ENCODE results near the gene USP12.

The USP12 gene

DNA sequence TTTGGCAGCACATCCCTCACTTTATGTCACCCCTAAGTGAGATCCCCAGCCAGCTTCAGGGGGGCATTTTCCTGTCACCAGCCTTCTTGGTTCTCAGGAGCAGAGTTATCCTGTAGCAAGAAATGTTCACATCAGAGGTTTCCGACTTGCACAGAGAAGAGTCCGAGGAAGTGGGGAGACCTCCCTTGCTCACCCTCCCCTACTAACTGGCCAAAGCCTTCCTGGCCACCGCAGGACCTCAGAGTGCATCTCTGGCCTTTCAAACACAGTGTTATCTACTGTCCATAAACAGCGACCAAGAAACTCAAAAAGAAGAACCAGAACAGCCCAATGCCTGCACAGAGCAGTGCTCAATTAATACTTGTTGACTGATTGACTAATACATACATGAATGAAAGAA is 134.4 kb downstream of the USP12 start:
- DNase-seq (ENCODE audit: low read depth in 2 of 2) = no peak

DNA sequence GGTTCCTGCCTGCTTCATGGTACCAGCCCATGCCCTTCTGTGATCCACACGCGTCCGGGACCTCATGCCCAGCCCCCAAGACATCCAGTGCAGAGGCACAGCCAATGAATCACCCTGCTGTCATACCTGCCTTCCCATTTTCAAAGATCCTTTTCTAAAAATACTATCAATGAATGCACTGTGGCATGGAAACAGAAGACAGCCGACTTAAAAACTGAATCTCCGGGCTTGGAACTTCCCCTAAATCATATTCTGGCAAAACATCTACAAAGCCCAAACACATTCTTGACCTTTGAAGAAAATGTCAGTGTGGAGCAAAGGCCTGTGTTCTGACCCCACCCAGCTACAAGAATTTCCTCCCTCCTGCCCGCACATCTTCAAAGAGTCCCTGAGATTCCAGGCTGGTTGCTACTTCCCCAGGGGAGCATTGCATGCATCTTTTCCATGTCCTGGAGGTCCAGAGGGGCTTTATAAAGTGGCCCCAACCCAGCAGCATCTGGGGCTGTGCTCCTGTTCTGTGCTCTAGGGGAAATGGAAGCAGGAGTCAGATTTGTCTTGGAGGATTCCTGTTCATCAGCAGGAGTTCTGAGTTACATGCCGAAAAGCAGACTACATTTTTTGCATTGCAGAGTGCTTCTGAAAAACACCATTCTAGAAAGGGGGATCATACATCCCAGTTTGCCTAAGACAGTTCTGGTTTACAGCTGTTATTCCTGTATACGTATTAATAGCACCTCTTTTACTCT is 135.2 kb downstream of the USP12 start:
- no peak for DNase-seq (ENCODE audit: low read depth in 2 of 2)

DNA sequence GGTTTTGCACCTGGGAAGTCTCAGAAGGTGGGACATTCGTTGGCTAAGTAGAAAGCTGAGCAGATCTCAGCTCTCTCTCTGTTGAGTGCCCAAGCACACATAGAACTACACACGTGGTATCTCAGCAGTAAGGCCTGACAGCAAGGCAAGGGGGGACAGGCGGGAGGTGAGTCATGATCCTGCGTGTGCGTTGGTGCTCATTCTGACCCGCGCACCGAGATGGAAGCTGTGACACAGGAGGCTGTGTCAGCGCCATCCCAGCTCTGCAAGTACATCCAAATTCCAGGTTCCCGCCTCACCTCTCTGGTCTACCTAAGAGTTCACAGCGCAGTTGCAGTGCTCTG is 135.7 kb downstream of the USP12 start:
- DNase-seq (ENCODE audit: low read depth in 2 of 2) = no peak

DNA sequence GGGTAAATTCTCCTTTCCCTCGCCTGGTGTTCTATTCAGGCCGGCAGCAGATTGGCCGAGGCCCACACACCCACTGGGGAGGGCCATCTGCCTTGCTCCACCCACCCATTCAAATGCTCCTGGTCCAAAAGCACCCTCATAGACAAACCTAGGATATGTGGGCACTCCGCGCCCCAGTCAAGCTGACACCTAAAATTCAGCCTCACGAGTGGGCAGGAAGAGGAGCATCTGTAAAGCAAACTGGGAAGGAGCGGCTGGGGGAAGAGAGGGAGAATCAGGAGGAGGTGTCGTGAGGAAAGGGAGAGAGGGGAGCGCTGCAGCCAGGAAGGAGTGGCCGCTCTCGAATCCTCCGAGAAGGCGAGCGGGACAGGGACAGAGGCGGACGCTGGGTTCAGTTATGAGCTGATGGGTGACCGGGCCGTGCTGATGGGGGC is 136.9 kb downstream of the USP12 start:
- DNase-seq (ENCODE audit: low read depth in 2 of 2) = no peak

DNA sequence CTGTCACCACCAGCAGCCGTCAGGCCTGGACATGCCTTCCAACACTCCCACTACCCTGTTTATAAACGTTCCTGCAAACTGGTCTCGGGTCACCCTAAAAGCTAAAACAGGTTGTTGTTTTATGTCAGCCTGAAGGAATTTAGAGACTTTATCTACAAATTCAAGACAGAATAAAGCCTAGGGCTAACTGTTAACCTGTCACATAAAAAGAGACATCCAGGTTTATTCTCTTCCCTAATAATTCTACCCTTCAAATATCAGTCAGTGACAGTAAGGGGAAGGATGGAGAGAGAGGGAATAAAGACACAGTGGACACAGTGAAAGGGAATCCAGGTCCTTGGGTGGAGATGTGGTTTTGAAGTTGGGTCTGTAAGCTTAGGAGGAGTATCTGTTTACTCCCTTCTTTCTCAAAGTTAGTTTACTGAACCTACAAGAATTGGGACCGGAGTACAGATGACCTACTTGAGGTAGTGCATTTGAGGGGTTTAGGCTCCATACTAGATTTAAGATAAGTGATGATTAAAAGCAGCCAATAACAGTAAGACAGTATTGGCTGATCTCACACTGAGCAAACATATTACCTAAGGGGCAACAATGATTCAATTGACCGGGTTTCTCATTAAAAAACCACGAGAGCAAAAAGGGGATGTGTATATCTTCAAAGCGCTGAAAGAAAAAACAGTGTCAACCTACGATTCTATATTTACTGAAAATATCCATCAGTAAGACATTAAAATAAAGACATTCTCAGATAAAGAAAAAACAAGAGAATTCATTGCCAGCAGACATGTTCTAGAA is 142.7 kb downstream of the USP12 start:
- DNase-seq (ENCODE audit: low read depth in 2 of 2) = no peak

DNA sequence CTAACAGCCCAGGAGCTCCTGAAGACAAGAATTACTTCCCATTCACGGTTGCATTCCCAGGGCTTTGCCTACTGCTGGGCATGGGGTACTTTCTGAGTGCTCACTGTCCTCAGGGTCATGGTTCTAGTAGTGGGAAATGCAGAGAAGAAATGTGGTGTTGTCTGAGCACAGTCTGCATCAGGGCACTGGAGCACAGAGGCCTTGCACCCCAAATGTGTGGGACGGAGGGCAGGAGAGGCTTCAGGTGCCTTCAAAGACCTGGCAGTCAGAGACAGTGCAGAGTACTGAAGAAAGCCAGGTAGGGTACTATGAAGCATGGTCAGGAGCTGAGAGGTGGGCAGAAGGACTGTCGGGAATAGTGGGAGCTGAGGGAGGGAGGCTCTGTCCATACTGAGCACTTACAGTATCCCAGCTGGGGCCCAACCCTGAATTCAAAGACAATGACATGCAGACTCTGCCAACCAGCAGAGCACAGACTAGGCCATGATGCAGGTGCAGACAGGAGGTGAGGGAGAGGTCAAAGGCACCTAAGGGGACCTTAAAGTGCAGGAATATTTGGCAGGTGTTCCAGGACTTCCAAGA is 144.4 kb downstream of the USP12 start:
- DNase-seq (ENCODE audit: low read depth in 2 of 2) = no peak

DNA sequence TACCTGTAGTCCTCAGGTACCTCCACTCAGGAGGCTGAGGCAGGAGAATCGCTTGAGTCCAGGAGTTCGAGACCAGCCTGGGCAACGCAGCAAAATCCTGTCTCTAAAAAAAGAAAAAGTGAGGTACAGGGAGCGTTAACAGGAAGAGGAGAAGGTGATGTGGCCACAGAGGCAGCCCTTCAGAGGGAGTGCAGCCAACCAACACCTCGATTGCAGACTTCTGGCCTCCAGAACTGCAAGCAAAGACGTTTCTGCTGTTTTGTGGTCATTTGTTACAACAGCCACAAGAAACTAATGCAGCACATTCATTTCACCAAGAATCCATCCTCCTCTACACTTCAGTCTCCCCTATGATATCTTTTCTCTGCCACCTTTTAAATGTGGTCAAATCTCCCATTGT is 145.2 kb downstream of the USP12 start:
- DNase-seq (ENCODE audit: low read depth in 2 of 2) = no peak

DNA sequence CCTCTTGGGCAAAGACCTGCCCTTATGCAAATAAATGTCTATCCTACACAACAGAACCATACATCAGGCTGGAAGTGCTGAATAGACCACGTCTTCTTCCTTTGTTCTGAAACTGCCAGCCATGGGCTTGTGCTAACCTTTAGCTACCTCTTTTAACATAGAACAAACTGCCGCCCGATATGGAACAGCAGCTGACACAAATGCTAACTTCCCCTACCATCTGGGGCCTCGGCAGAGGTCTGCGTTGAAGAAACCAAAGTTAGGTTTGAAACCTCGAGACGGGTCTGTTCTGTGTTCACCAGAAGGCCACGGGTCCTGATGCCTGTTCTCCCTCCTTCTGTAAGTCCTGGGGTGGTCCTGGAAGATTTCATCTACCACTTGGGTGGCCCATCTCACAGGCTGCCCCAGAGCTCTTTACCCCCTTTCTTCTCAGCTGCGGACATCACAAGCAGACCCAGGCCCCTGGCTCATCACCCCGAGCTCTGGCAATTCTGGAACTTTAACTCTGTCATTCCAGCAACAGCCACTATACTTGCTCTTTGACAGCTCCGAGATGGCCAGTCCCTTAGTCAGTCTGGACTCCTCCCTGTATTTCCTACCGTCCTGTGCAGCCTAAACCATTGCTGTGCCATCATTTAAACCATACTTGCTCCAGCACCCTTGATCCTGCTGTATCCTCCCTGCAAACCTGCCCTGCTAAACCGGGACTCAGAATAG is 146.7 kb downstream of the USP12 start:
- no peak for DNase-seq (ENCODE audit: low read depth in 2 of 2)

DNA sequence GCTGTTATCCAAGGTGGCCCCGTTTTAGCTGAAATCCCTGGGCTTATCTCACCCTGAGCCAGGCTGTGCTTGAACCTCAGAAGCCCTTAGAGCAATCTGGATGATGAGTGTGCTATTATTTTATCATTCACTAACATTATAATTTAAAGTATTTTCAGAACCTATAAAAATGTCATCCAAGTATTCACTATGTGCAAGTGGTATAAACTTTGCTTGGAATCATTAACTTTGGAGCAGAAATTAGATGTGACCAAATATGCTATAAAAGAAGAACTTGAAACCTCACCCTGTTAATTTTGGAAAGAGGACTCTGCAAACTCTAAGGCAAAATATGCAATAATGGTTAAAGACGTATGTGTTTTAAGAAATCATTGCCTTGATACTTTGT is 147.5 kb downstream of the USP12 start:
- no peak for DNase-seq (ENCODE audit: low read depth in 2 of 2)

DNA sequence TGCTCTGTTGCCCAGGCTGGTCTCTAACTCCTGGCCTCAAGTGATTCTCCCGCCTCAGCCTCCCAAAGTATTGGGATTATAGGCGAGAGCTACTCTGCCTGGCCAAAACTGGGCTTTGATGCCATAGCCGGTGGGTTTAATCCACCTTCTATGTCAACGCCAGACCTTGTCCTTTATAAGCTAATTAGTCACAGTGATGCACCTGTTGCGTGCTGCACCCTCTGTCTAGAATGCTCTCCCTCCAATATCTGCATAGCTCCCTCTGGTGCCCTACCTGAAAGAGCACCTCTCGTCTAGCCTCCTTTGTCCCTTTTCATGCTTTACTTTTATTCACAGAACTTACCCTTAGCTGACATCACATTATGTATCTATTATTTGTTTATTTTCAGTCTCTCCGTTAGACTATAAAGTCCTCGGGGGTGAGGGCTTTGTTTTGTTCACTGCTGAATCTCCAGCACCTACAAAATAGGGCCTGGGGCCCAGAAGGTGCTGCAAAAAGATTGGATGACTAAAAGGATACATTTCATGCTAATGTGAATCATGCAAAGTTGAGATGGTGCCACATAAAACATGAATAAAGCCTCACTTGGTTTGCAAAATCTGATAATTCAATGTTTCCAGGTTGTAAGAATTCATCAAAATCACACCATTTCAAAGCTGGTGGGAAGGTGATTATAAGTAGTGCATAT is 148.1 kb downstream of the USP12 start:
- no peak for DNase-seq (ENCODE audit: low read depth in 2 of 2)

DNA sequence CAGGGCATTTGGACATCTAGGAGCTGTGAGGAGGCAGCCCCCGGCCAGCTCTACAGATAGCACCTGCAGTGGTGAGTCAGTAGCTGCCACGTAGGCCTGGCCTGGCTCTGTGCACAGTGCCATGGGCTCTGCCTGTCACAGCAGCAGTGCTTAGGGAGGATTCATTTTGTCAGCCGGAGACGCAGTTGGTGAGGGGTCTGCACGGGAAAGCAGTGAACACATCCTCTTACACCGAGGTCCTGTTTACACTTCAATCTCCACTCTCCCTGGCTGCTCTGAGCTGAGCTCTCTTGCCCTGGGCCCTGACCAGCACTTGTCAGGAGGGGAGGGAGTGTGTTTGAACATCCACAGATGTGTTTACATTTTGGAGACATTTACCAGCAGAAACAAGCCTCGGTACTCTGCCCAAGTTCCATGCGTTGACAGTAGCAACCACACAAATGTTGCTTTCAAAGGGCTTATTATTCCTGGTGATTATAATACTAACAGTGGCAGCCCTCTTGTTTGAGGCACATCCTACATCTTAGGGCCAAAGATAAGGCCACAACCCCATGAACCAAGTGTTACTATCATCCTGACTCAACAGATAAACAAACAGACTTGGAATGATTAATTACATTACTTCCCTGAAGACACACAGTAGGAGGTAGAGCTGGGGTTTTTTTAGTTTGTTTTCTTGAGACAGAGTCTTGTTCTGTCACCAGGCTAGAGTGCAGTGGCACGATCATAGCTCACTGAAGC is 148.9 kb downstream of the USP12 start:
- no peak for DNase-seq (ENCODE audit: low read depth in 2 of 2)

DNA sequence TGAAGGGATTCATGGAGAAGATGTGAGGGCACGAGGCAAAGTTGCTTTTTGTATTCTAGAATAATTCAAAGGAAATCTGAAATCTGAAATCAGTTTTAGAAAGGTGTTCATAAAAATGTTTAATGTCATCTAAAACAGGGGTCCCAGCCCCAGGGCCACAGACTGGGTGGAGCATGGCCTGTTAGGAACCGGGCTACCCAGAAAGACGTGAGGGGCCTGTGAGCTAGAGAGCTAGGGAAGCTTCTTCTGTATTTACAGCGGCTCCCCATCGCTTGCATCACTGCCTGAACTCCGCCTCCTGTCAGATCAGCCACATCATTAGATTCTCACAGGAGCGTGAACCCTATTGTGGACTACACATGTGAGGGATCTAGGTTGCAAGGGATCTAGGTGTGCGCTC is 151.2 kb downstream of the USP12 start:
- no peak for DNase-seq (ENCODE audit: low read depth in 2 of 2)

DNA sequence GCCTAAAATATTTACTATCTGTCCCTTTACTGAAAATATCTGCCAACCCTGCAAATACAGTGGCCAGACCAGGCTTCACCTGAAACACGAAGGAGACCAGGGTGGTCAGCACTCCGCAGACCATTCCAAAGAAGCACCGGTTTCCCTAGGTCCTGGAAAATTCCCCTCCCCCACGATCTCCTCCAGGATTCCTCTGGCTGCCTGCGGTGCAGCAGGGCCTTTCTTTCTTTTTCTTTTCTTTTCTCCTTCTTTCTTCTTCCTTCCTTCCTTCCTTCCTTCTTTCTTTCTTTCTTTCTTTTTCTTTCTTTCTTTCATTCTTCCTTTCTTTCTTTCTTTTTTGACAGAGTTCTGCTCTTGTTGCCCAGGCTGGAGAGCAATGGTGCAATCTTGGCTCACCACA is 152.7 kb downstream of the USP12 start:
- no peak for DNase-seq (ENCODE audit: low read depth in 2 of 2)

DNA sequence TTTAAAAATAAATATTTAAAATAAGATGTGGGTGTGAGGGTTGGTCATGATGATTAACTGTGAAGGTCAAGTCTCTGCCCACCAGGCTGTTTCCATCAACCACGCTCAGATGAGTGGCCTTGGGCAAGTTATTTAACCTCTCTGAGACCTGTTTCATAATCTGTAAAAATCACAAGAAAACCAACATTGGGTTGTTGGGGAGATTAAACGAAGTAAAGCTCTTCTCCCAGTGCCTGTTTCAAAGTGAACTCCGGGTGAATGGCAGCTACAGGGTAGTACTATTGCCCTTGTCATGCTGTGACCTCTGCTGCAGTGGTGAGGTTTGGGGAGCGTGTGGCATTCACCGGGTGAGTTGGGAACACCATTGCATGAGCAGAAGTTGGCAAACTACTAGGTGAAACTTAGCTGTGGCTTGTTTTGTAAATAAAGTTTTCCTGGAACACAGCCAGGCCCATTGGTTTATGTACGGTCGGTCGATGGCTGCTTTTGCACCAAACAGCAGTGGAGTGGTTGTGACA is 153.2 kb downstream of the USP12 start:
- no peak for DNase-seq (ENCODE audit: low read depth in 2 of 2)

DNA sequence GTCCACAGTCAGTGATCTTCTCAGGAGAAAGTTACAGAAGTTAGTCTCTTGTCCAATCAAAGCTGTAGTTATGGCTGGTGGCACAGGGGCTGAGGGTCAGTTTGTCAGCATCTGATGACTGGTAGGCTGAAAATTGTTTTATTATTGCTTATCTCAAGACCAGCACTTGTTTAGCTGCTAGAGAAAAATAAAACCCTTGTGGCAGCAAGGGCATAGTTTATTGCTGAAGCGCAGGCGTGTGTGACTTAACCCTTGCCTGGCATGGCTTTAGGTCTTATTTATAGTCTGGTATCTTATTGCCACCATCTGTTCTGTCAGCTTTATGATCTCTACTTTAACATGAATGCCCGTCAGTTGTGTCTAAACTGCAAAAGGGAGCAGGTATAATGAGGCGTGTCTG is 154.7 kb downstream of the USP12 start:
- no peak for DNase-seq (ENCODE audit: low read depth in 2 of 2)
